ENCODE measurements around the gene TMEM238. TPM values are rescaled to one million over a fixed set of nuclear protein-coding genes. Genes with fewer than 3 reads are reported as not detected.

Gene TMEM238
- total and polyA plus RNA-seq, 7 donors = 0.10 to 2.9 (median 0.52) TPM; not detected in 1

GRCh38 chr19:55365245-55365644 is 18.8 kb downstream of the TMEM238 start:
- 88 to 90% (median 88%) methylated on average over 6 to 8 of the region's 8 CpGs for WGBS, 3 donors
- ATAC-seq (no peak), DNase-seq (no peak)
- Histone ChIP-seq H3K9me3 (no peaks in the 10 kb centered on the region), H3K4me1 (no peaks in the 10 kb centered on the region), H3K27me3 (ENCODE audit: insufficient read depth in 3 of 3, low read length in 2 of 3) (peaks cover 0 to 22% (median 14%) of the 10 kb centered on the region in 3 donors), H3K36me3 (ENCODE audit: insufficient read depth in 1 of 2, low read depth in 1 of 2) (no peaks in the 10 kb centered on the region), H3K4me3 (no peak overlapping the region), H3K27ac (no peak overlapping the region)
- TF ChIP-seq, protein P1, sequence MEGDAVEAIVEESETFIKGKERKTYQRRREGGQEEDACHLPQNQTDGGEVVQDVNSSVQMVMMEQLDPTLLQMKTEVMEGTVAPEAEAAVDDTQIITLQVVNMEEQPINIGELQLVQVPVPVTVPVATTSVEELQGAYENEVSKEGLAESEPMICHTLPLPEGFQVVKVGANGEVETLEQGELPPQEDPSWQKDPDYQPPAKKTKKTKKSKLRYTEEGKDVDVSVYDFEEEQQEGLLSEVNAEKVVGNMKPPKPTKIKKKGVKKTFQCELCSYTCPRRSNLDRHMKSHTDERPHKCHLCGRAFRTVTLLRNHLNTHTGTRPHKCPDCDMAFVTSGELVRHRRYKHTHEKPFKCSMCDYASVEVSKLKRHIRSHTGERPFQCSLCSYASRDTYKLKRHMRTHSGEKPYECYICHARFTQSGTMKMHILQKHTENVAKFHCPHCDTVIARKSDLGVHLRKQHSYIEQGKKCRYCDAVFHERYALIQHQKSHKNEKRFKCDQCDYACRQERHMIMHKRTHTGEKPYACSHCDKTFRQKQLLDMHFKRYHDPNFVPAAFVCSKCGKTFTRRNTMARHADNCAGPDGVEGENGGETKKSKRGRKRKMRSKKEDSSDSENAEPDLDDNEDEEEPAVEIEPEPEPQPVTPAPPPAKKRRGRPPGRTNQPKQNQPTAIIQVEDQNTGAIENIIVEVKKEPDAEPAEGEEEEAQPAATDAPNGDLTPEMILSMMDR (IDR thresholded peaks at IDR 0.05) = no peak
- intact Hi-C loops (cut with DNase I) = no loop called here

DNA sequence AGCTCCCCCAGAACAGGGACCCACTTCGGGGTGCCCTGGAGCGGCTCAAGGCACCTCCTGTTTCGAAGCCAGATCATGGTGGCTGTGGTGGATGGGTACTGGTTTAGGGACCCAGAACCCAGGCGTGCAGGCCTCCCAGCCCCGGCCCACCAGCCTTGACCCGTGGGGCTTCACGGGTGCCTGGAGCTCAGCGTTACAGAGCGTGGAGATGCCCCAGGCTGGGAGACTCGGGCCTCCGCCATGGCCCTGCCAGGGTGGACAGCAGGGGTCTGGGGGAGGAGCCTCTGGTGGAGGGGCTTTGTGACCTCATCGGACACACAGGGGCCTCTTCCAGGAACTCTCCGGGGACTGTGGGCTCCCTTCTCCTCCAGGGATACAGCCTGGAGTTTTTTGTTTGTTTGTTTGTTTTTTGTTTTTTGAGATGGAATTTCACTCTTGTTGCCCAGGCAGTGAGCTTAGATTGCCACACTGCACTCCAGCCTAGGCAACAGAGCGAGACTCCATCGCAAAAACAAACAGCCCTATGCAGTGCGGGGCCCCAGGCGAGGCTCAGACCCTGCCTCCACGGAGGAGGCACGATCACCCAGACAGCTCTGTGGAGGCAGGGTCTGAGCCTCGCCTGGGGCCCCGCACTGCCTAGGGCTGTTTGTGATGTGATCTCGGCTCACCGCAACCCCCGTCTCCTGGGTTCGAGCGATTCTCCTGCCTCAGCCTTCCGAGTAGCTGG is 20.9 kb downstream of the TMEM238 start, which contains the start of gene GARIN5B:
Gene GARIN5B (minus strand): TSS at position 271 of the 727 bp plus-strand sequence. CDS start 194 bp downstream, at position 77.
- Histone ChIP-seq H3K27ac (no peak within 1 kb of the TSS), H3K4me1 (no peaks in the 10 kb centered on the region), H3K9me3 (no peaks in the 10 kb centered on the region), H3K36me3 (ENCODE audit: insufficient read depth in 1 of 2, low read depth in 1 of 2) (no peaks in the 10 kb centered on the region), H3K27me3 (ENCODE audit: insufficient read depth in 3 of 3, low read length in 2 of 3) (peaks cover 0 to 5% (median 3%) of the 10 kb centered on the region in 3 donors), H3K4me3 (no peak within 1 kb of the TSS)
- intact Hi-C loops (cut with DNase I) = no loop called here
- WGBS, 3 donors = 73 to 81% (median 77%) methylated on average over 27 of the region's 27 CpGs
- ATAC-seq (no peak), DNase-seq (no peak)
- TF ChIP-seq, protein P1 (IDR thresholded peaks at IDR 0.05) = no peak

GRCh38 chr19:55362174-55362989 is 21.7 kb downstream of the TMEM238 start:
- TF ChIP-seq, protein P1 (IDR thresholded peaks at IDR 0.05) = no peak
- no peaks in the 10 kb centered on the region for H3K9me3 ChIP-seq
- H3K4me3 ChIP-seq = no peak overlapping the region
- H3K4me1 ChIP-seq = no peaks in the 10 kb centered on the region
- H3K36me3 ChIP-seq (ENCODE audit: insufficient read depth in 1 of 2, low read depth in 1 of 2) = no peaks in the 10 kb centered on the region
- 71 to 81% (median 74%) methylated on average over 27 to 38 of the region's 38 CpGs for WGBS, 3 donors
- H3K27me3 ChIP-seq (ENCODE audit: insufficient read depth in 3 of 3, low read length in 2 of 3) = peaks cover 0 to 7% (median 3%) of the 10 kb centered on the region in 3 donors
- DNase-seq (no peak), ATAC-seq (no peak)
- intact Hi-C loops (cut with DNase I) = no loop called here
- no peak overlapping the region for H3K27ac ChIP-seq

DNA sequence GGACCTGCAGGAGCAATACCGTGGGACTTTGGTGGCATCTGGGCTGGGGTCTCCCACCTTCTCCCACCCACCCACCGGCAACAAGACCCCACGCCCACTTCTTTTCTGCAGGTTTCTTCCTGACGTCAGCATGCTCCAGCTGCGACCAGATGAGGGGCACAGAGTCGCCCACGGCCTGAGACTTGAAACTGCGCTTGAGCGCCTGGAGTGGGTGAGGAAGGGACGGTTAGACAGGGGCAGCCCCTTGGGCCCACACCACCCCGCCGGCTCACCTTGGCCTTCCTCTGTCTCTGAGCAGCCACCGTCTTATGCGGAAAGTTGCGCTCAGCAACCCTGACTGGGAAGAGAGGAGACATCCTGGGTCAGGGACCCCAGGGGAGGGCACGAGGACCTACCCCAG is 23.2 kb downstream of the TMEM238 start:
- no peaks in the 10 kb centered on the region for H3K4me1 ChIP-seq
- no peaks in the 10 kb centered on the region for H3K36me3 ChIP-seq (ENCODE audit: insufficient read depth in 1 of 2, low read depth in 1 of 2)
- 88 to 90% (median 89%) methylated on average over 16 of the region's 16 CpGs for WGBS, 3 donors
- ATAC-seq = no peak
- peaks cover 0 to 22% (median 11%) of the 10 kb centered on the region in 3 donors for H3K27me3 ChIP-seq (ENCODE audit: insufficient read depth in 3 of 3, low read length in 2 of 3)
- TF ChIP-seq, protein P1 (IDR thresholded peaks at IDR 0.05) = no peak
- H3K27ac ChIP-seq = no peak overlapping the region
- no peaks in the 10 kb centered on the region for H3K9me3 ChIP-seq
- H3K4me3 ChIP-seq = no peak overlapping the region
- DNase-seq = no peak
- intact Hi-C loops (cut with DNase I) = no loop called here
